RWPE2 (cell line): Measurements from ENCODE around the gene ASIC3.

ENCODE experiments used
- ATAC-seq: fragments of 200-7000 bp; cut with Tn5 transposase; 3 replicates; pipeline ENCODE4 v1.9.1; 2021; ENCODE audit warnings: low read depth
- DNase-seq: peaks from one replicate; pipeline ENCODE4 v3.0.0-alpha.2; 2020; ENCODE audit warnings: low spot score
- H3K27ac ChIP-seq: fragments of 450-650 bp; 2 replicates; pipeline ENCODE4 v1.5.1; 2017; ENCODE audit warnings: mild to moderate bottlenecking; ENCODE audit not compliant: poor library complexity, severe bottlenecking
- H3K27me3 ChIP-seq: fragments of 250-450 bp; sonication (Bioruptor Pico); 2 replicates; pipeline ENCODE4 v1.5.1; 2021; ENCODE audit warnings: mild to moderate bottlenecking, moderate library complexity; ENCODE audit not compliant: insufficient read depth, poor library complexity, severe bottlenecking
- H3K36me3 ChIP-seq: fragments of 250-450 bp; sonication (Bioruptor Pico); 2 replicates; pipeline ENCODE4 v1.5.1; 2020; ENCODE audit warnings: low read depth, mild to moderate bottlenecking, moderate library complexity
- H3K4me1 ChIP-seq: fragments of 250-450 bp; sonication (Bioruptor Pico); 2 replicates; pipeline ENCODE4 v1.5.1; 2021; ENCODE audit warnings: mild to moderate bottlenecking, moderate library complexity; ENCODE audit not compliant: insufficient read depth, poor library complexity, severe bottlenecking
- H3K4me3 ChIP-seq: fragments of 250-450 bp; sonication (Bioruptor Pico); 2 replicates; pipeline ENCODE4 v1.5.1; 2021; ENCODE audit warnings: mild to moderate bottlenecking, moderate library complexity; ENCODE audit not compliant: severe bottlenecking
- H3K9me3 ChIP-seq: fragments of 250-450 bp; sonication (Bioruptor Pico); 2 replicates; pipeline ENCODE4 v1.5.1; 2021; ENCODE audit warnings: mild to moderate bottlenecking, moderate library complexity; ENCODE audit not compliant: severe bottlenecking
- CTCF ChIP-seq: fragments of 450-650 bp; IDR thresholded peaks from one replicate; pipeline ENCODE4 v1.5.1; 2017; ENCODE audit warnings: mild to moderate bottlenecking, moderate library complexity; ENCODE audit not compliant: poor library complexity, severe bottlenecking

The ASIC3 gene

DNA sequence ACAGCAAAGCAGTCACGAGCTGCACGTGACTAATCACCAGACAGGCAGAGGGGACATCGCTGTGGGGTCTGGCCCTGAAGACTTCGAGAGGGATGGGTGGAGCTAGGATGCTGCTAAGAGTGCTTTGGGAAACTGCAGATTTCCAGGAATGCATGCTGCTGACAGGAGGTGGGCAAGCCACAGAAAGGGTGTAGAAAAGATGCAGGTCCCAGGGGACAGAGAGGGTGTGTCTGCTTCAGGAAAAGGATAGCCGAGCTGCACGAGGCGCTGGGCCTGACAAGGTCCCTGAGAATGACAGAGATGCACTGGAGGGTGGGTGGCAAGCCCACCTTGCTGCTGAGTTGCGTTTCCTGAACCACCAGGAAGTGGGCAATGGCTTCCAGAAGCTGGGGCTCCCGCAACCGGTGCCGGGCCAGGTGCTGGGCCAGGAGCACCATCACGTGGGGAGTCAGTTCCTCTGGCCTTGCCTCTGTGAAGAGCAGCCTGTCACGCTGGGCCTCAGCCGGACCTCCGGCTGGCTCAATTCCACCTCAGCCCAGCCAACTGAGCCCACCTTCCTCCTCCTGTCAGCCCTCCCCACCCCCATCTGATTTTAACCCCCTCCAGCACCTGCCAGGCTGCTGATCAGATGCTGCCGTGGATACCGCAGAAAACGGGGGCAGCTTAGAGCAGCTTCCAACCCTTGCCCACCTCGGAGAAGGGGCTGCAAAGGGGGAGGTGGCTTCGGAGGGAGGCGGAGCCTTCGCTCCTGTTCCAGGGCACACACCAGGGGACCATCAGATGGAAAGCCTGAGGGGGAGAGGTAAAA lies 30.1 kb downstream of the ASIC3 start:
- Histone ChIP-seq H3K4me3 (no peak overlapping the region), H3K27me3 (no peaks in the 10 kb centered on the region), H3K9me3 (no peaks in the 10 kb centered on the region), H3K4me1 (peaks cover 6% of the 10 kb centered on the region), H3K27ac (no peak overlapping the region), H3K36me3 (peaks cover 36% of the 10 kb centered on the region)
- no peak for TF ChIP-seq CTCF
- no peak for DNase-seq
- ATAC-seq: no peak

- peaks cover 6% of the 10 kb centered on the region for H3K4me1 ChIP-seq
- H3K4me3 ChIP-seq: peak overlapping the region; percentile 96
- no peak for TF ChIP-seq CTCF
- DNase-seq (no peak), ATAC-seq (no peak)
- H3K27me3 ChIP-seq: no peaks in the 10 kb centered on the region
- H3K27ac ChIP-seq: peak overlapping the region; percentile 87
- H3K9me3 ChIP-seq: no peaks in the 10 kb centered on the region
- peaks cover 28% of the 10 kb centered on the region for H3K36me3 ChIP-seq
Observed at GRCh38 chr7:151079199-151079910, 31.0 kb downstream of the ASIC3 start.

GRCh38 chr7:151080067-151080521 lies 31.8 kb downstream of the ASIC3 start:
- DNase-seq (peak; percentile 59), ATAC-seq (peak; percentile 5)
- no peak for TF ChIP-seq CTCF
- peak overlapping the region; percentile 87 for H3K27ac ChIP-seq
- H3K27me3 ChIP-seq: no peaks in the 10 kb centered on the region
- H3K4me3 ChIP-seq: peak overlapping the region; percentile 96
- H3K36me3 ChIP-seq: peaks cover 21% of the 10 kb centered on the region
- H3K4me1 ChIP-seq: peaks cover 6% of the 10 kb centered on the region
- no peaks in the 10 kb centered on the region for H3K9me3 ChIP-seq

GRCh38 chr7:151080522-151081169 lies 32.3 kb downstream of the ASIC3 start, which contains the start of gene FASTK:
Gene FASTK, minus strand, starts transcription at chr7:151080809. Its CDS starts 43 bp downstream, at chr7:151080766.
- H3K27me3 ChIP-seq: no peaks in the 10 kb centered on the region
- TF ChIP-seq CTCF: no peak
- peaks cover 15% of the 10 kb centered on the region for H3K36me3 ChIP-seq
- peaks cover 6% of the 10 kb centered on the region for H3K4me1 ChIP-seq
- DNase-seq: peak; percentile 92
- H3K4me3 ChIP-seq: peak within 1 kb of the TSS; percentile 96
- peak; percentile 76 for ATAC-seq
- H3K9me3 ChIP-seq: no peaks in the 10 kb centered on the region
- H3K27ac ChIP-seq: peak within 1 kb of the TSS; percentile 87
